GM21576 (cell line): ENCODE data around the gene NOTCH1.

Source experiments
- ATAC-seq: cut with Tn5 transposase; IDR thresholded peaks from one replicate; pipeline ENCODE4 v1.9.1; 2021; ENCODE audit warnings: mild to moderate bottlenecking, moderate library complexity; ENCODE audit not compliant: unreplicated experiment

The NOTCH1 gene

DNA sequence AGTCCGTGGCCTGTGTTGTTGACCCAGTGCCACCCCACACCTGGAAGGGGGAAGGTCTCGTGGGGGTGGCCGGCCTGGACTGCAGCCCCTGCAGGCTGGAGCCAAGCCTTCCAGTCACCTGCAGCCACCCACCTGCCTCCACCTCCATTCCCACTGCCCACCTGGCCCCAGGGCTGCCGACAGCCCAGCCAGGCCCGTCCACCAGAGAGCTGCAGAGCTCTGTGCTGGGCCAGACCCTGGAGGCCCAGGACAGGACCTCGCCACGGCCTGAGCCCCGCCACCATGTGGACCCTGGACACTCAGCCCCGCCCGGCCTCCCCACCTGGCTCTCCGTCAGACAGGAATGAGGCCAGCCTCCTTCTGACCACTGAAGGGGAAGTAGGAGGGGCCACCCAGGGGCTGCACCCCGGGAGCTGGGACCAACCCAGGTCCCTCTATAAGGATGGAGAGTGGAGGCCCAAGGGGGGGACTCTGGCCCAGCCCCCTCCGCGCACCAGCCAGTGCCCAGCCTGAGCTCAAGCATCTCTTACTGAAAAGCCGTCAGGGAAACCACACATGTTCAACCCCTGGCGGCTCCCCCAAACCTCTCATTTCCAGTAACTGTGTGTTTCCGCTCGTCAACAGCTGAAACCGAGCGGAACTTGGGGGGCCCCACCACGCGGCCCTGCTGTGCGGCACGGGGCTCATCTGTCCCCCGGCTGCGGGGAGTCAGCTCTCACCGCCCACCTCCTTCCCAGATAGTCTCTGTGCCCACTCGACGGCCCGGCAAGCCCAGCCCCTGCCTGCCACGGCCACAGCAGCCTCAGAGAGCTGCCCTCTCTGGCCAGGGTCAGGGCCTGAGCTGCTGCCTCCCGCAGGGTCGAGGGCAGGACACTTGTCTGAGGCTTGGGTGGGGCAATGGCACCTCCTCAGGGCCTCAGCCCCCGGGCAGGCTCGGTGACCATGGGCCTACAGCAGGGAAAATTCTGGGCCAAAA is 12.8 kb downstream of the NOTCH1 start:
- no peak for ATAC-seq

DNA sequence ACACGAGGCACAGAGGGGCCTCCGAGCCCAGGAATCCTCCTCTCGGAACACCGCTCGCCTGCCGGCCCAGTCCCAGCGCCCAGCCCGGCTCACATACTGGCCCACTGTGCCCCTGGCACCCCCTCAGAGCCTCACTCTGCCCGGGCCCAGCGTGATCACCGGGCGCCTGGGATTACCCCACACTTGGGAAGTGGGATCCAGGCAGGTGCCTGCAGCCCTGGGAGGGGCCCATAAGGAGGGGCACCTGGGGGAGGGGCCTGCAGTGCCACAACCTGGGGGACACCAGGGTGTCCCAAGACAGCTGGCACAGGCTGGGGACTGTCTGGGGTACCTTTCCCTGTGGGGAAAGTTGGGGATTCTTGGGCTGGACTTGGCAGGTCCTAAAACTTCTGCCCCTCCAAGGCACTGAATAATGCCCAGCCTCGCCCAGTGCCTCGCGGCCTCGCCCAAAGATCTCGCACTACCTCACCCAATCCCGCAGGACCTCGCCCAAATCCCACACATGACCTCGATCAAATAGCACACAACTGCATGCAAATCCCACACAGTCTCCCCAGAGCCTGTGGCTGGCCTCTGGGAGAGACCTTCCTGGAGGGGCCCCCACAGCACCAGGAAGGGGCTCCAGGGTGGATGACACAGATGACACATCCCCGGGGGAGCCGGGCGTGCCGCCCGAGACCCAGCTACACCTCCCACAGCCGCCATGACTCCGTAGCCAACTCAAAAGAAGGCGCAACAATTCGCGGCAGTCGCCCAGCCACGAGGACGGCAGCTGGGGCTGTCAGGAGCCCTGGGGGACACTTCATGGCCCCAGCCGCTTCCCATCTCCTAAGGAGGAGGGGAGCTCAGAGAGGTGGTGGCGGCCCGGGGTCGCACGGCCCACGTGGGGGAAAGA is 13.7 kb downstream of the NOTCH1 start:
- no peak for ATAC-seq

DNA sequence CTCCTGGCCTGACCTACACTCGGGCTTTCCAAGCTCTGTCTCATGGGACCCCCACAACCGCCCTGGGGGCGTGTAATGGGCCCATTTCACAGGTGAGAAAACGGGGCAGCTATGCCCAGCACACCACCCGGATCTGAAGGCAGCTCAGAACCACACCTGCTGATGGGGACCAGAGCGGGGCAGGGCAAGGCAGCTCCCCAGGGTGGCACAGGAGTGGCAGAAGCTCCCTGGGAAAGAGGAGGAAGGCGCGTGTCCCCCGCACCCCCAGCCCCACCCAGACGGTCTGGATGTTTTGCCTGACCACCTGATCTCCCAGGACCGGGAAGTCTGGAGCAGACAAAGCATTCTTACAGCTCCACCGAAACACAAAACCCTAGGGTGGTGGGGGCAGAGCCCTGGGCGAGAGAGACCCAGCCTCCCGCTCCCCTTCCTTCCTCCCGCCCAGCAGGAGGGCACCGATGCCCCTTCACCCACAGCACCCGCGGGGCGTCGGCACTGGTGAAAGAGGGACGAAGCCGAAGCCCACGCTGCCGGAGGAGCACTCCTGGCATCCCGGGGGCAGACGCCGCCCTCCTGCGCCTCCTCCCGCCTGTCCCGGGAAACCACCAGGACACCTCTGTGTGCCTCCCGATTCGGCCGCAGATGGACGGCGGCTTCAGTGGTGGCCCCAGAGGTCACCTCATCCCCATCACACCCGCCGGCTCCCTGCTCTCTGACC is 14.5 kb downstream of the NOTCH1 start:
- ATAC-seq: no peak

DNA sequence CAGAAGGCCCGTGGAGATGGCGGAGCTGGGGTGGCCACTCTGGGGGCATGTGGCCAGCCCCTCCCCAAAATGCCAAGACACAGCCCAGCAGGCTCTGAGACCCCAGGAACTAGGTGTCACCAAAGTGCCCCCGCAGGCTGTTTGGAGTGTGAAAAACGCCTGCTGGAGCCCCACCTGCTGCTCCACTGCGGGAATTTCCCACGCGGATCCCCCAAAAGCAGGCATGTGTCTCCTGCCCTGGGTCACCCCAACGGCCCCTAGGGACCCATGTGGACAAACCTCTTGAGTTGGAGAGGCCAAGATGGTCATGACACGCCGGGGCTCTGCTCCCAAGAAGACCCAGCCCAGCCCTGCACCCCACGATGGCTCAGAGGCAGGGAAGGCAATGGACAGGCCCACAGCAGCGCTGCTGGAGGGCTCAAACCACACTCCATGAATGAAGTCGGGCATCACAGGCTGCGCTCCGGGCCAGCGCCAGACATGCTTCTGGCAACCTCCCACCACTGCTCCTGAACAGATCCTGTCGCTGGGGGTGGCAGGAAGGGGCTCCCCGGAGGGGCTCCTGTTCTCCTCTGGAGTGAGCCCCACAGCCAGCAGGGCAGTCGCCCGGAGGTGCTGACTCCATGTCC is 15.3 kb downstream of the NOTCH1 start:
- ATAC-seq: no peak

DNA sequence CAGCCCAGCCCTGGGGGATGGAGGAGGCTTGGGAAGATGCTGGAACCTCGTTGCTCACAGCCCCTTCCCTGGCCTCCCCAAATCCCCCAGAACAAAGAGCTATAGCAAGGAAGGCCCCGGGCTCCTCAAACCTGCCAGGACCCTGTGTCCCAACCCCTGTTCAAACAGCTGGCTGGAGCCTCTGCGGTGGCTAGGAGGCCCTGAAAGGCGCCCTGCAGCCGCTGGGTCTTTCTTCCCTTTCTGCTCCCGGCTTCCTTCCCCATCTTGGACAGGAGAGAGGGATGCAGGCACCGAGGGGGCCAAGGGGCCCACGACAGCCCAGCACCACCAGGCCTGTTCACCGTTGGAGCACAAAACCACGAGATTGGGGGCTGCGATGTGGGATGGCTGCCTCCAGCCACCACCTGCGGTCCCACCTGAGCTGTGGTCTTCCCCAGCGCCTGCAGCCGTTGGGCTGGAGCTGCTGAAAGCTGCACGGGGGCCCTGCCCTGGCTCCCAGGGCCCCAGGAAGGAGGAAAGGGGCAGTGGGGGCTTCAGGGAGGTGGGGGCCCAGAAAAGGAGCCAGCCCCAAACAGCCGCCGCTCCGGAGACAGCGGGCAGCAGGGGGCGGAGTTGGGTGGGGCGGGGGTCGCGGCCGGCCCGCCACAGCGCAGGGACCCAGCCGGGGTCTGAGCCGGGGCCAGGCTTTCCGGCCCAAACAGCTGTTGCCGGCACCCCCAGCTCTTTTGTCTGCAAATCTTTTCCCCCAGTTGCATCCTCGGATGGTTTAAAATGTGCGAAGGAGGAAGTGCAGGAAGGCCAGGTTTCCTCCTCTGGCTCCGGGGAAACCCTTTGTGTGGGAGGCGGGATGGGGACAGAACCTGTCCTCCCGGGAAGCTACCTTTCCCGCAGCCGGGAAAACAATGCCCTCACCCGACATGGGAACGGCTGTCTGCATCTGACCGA is 16.1 kb downstream of the NOTCH1 start:
- ATAC-seq: no peak

DNA sequence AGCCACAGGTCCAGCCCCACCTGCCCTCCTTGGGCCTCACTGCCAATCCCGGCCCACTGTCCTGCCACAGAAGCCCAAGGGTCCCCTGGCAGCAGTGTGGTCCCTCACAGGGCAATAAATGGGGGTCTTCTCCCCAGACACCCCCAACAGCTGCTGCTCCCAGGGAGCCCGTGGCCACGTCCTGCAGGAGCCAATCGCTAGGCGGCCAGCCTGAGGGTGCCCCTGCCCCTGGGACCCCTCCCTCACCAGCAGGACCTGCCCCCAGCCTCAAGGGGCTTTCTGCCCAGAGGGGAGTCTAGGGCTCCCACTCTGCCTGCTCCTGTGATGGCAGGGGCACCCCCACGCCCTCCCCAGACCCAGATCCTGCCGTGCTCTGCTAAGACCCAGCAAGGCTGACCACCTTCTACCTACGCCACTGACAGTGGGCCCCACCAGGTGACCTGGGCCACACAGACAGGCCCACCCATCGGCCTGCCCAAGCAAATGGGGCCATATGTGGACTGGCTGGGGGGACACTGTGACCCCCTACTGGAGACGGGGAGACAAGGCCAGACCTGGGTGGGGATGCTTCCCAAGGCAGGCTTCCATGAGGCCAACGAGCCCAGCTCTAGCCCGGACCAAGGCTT is 17.0 kb downstream of the NOTCH1 start:
- ATAC-seq: no peak

DNA sequence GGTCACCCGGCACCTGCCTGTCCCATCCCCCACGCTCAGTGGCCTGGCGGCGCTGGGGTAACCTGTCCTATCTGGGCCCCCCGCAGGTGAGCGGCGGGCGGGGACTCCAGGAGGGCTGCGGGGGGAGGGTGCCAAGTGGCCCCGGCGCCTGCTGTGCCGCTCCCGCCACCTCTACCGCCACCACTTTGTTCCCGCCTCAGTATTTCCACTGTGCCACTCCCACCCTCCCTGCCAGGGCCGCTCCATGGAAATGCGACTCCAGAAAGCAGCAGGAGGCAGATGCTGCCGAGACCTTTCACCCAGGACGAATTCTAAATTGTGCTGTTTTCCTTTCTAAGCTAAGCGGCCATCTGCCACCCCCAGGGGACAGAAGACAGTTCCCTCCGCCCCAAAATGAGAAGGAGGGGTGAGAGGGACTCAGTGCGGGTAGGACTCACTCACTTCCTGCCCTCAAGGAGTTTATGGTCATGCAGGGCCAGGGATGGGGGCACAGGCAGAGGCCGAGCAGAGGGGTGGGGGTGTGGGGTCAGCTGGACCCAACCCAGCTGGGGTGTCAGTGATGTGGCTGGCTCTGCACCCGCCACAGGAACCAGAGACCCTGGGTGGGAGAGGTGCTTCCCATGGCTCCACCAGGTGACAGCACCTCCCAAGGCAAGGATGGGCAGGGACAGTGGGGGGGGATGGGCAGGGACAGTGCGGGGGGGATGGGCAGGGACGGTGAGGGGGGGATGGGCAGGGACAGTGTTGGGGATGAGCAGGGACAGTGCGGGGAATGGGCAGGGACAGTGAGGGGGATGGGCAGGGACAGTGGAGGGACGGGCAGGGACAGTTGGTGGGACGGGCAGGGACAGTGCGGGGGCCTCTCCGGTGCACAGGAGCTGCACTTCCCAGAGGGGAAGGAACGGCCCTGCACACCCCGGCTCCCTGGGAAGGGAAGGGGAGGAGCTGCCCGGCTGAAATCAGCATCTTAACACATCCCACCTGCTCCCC is 17.8 kb downstream of the NOTCH1 start:
- no peak for ATAC-seq

DNA sequence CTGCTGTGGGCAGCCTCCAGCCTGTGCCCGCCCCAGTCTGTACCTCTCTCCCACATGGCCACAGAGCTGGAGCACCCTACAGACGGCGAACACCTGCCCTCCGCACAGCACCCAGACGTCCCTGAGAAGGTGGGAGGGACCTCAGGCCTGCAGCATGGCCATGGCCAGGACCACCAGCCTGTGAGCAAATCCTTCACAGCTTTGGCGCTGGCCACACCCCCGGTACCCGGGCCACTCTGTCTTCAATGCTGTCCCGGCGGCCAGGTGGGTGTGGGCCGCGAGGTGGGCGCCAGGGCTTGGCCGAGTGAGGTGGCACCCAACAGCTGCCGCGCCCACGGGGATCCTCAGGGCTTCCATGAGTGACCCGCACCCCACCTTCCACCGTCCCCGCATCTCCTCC is 18.7 kb downstream of the NOTCH1 start:
- ATAC-seq: no peak

DNA sequence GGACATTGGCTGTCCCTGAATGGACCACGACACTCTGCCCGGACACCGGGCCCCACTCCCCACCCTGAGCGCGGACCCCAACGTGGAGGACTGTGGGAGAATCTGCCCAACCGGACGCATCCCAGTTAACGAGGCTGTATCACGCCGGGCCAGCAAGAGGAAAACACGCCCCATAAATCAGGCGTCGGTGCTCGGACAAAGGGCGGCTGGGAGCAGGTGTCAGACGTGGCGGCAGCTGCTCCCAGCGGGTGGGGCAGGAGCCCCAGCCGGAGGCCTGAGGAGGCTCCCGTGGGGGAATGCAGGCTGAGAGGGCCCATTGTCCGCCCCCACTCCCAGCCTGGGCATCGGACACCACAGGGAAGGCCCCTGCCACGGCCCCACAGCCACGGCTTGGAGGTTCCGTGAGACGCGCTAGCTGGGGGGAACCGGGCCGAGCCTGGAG is 19.2 kb downstream of the NOTCH1 start:
- ATAC-seq: no peak

DNA sequence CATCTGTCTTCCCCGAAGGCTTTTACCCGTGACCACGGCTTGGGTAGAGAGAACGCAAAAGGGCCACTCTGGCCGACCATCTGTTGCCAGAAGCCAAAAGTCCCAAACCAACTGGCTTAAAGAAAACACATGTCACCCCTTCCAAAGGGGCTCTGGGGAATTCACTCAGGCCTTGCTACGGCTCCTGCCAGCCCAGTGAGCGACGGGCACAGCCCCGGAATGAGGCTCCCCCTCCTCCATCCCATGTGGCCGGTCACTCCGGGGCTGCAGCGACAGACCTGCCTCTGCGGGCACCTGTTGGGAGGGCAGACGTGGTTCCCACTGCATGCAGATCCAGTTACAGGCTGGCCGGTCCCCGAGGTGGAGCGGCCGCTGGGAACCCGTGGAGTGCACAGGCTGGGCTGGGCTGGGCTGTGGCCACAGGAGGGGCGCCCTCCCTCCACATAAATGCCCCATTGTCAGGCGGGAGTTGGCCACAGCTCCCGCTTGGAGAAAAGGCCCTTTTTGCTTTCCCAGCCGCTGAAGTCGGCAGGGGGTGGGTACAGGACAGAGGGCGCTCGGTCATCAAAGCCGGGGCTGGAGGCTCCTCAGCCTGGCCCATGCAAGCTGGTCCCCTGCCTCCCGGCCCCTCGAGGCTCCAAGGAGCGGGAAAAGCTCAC is 19.9 kb downstream of the NOTCH1 start:
- ATAC-seq: no peak

DNA sequence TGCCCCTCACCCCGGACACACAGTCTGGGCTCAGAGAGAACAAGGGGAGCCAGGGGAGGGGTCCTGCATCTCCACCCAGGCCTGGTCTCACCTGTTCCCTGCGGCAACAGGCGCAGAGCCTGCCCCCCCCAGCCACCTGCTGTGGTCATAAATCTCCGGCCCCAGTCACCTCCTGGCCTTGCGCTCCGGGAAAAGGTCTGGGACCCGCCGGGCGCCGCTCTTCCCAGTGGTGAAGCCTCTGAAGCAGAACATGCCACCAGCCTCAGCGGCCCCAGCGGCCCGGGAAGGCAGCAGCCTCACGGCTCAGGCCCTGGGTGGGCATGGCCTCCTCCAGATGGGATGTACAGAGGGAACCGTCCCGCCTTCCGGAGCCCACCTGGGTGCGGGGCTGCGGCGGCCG is 20.6 kb downstream of the NOTCH1 start:
- ATAC-seq: no peak

DNA sequence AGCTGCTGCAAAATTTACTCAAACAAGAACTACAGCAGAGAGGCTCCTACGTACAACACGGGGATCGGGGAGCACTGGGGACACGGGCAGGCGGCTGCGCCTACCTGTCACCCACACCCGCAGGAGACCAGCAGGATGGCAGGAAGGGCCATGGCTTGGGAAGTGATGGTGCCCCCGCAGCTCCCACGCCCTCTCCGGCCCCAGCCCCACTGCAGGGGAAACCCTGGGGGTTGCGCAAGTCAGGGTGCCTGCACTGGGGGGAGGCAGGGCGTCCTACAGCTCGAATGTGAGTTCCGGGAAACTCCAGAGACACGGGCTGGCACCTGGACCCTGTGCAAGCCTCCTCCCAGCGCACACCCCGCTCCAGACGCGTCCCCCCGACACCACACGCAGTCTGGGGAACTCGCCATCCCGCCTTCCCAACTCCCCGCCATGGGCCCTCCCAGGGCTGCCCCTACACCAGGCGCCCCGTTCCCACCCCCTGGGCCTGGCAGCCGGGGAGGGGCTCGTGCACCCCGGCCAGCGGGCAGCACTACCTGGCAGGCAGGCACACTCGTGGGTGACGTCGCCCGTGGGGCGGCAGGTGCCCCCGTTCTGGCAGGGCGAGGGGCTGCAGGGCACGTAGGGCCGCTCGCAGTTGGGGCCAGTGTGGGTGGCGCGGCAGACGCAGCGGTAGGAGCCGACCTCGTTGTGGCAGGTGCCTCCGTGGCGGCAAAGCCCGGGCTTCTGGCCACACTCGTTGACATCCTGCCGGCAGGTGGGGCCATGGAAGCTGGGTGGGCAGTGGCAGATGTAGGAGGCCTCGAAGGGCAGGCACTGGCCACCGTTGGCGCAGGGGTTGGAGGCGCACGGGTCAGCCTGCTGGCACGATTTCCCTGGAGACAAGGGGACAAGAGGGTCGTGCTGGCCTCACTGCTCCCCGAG is 23.3 kb downstream of the NOTCH1 start:
- ATAC-seq: no peak

DNA sequence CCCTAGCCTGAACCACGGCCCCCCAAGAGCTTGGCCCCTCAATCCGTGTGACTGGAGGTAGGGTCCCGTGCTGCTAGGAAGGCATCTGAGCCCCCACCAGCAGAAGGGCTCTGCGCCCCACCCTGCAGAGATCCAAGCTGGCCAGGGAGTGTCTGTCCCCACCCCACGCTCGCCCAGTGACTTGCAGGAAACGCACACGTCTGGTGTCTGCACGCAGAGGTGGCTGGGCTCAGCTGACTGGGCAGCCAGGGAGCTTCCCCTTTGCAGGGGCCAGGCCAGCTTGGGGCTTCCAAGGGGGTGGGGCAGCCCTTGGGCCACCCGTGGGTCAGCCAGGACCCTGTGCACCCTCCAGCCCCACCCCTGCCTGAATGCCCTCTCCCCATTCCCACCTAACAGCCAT is 24.3 kb downstream of the NOTCH1 start:
- no peak for ATAC-seq

DNA sequence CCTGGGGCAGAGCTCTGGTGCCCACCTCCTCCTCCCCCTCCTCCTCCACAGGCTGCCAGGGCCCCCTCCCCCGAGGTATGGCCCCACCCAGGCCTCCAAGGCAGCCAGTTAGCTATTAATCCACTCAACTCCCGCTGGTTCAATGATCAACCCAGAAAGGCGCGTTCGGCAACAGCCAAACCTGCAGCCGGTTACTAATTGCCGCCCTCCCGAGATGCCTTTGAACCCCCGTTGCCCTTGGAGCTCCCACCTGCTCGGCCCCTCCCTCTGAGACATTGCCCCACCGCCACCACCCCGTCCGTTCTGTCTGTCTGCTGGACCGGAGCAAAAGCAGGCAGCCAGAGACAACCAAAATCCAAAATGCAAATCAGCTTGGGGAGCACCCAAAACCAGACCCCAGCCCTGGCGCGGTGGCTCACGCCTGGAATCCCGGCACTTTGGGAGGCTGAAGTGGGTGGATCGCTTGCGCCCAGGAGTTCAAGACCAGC is 25.8 kb downstream of the NOTCH1 start:
- no peak for ATAC-seq

DNA sequence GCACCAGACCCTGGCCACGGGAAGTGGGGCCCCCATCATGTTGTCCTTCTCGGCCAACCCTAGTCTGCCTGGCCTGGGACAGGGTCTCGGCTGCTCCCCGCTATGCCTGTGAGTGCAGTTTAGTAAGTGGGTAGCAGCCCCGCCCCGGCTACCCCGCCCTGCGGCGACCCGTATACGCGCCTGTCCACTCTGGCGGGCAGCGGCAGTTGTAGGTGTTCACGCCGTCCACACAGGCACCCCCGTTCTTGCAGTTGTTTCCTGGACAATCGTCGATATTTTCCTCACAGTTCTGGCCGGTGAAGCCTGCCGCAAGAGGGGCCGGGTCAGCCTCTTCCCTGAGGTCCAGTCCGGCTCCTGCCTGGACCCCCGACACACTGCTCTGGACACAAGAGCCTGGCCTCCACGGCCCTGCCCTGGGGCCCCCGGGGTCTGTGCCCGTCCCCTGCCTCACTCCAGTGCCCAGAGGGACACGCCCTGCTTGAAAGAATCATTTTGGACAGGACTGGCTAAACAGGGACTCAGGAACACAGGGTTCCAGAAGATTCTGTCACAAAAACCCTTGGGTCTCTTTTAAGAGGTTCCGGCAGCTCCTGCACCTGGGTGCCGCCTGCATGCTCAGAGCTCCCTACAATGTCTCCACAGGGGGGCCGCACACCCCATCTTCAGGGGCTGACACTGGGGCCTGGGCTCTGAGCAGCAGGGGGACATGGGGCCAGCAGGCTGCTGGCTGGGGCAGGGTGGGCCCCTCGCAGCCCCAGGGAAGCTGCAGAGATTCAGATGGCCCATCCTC is 26.4 kb downstream of the NOTCH1 start:
- no peak for ATAC-seq
